ENCODE data around the gene SMC4. TPM values are rescaled to one million over a fixed set of nuclear protein-coding genes. Genes with fewer than 3 reads are reported as not detected.

SMC4 gene
- total and polyA plus RNA-seq, 7 experiments from 2014 or later = 30.1 to 185 (median 43.6) TPM

DNA sequence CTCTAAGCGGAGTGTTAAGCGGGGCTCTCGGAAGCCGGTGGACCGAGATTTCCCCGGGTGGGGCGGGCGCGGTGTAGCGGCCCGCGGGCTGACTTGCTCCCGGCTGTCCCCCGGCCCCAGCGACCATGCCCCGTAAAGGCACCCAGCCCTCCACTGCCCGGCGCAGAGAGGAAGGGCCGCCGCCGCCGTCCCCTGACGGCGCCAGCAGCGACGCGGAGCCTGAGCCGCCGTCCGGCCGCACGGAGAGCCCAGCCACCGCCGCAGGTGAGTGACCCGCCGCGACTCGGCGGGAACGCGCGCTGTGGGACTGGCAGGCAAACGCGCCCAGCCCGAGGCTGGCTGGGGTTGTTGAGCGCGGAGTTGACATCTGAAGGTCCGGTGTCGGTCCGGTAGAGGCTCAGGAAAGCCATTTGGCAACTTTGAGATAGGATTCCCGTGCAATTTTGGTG is 1.3 kb downstream of the SMC4 start:
- Histone ChIP-seq H3K4me1 (ENCODE audit: control insufficient read depth in 2 of 2, insufficient read depth in 2 of 2, low read length in 2 of 2) (peaks cover 11 to 23% of the 10 kb centered on the region in 2 donors), H3K27me3 (ENCODE audit: control insufficient read depth in 2 of 2, insufficient read depth in 2 of 2, low read length in 2 of 2) (peaks cover 0 to 4% of the 10 kb centered on the region in 2 donors), H3K36me3 (ENCODE audit: control insufficient read depth in 2 of 3, insufficient read depth in 3 of 3, low read length in 3 of 3) (peaks cover 0 to 7% (median 0%) of the 10 kb centered on the region in 3 experiments), H3K4me3 (ENCODE audit: low read length) (peak overlapping the region; percentile 86), H3K27ac (ENCODE audit: low read depth, low read length) (peak overlapping the region; percentile 88), H3K9me3 (ENCODE audit: control insufficient read depth in 2 of 3, low read length in 3 of 3) (no peaks in the 10 kb centered on the region)
- Mint-ChIP-seq H3K4me3 (peak overlapping the region; percentile 86 to 99 (median 98)), H3K27me3 (peaks cover 5 to 19% (median 9%) of the 10 kb centered on the region in 5 donors), H3K9me3 (peaks cover 0 to 11% (median 0%) of the 10 kb centered on the region in 11 donors), H3K36me3 (peaks cover 0 to 28% (median 11%) of the 10 kb centered on the region in 5 donors), H3K27ac (peak overlapping the region; percentile 4 to 100 (median 80)), H3K4me1 (peaks cover 24 to 62% (median 56%) of the 10 kb centered on the region in 7 donors)
- intact Hi-C loops (cut with micrococcal nuclease) = loop anchor here in 1 of 2 donors (1.0 kb wide), 1 partner anchor 11 kb away; no protein-coding TSS in a partner anchor
- CTCF ChIA-PET = no interaction called here
- ATAC-seq (no peak), DNase-seq (peak in 7 of 9 donors; percentile 3 to 51 (median 17))
- POLR2A ChIA-PET = interaction anchor here (1.0 to 1.1 kb wide), 2 partner anchors 15 to 30 kb away, joined by 3 to 5 read pairs; no protein-coding TSS in a partner anchor

DNA sequence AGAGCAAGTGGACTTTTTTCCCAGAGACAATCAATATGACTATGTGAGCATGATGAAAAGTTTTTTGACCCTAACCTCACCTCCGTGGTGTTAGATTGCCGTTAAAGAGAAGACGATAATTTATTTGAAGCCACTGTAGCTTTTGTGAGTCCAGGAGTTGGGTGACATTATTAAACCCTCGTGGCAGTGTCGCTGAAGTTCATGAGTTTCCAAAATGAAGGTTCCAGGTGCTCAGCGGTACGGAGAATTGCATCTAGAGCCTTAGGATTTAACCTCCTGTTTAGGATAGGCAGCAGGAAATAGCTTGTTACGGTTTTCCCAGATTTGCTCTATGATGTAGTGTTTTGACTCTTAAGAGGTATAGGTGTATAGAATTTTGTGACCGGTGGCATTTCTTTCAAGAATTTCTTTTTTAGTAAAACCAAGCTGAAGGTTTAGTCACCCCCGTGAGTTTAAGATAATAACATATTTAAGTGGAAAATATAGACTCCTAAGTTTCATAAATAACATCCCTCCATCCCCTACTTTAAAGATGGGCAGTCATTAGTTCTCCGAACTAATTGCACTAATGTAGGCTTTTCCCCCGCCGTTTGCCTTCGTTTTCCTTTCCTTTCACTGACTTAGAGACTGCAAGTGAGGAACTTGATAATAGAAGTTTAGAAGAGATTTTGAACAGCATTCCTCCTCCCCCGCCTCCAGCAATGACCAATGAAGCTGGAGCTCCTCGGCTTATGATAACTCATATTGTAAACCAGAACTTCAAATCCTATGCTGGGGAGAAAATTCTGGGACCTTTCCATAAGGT is 2.0 kb downstream of the SMC4 start:
- CTCF ChIA-PET = no interaction called here
- Mint-ChIP-seq H3K4me3 (peak overlapping the region; percentile 79 to 99 (median 92)), H3K9me3 (peaks cover 0 to 11% (median 0%) of the 10 kb centered on the region in 11 donors), H3K27me3 (peaks cover 5 to 19% (median 9%) of the 10 kb centered on the region in 5 donors), H3K36me3 (peaks cover 0 to 28% (median 11%) of the 10 kb centered on the region in 5 donors), H3K4me1 (peaks cover 24 to 62% (median 56%) of the 10 kb centered on the region in 7 donors), H3K27ac (peak overlapping the region in 8 of 9 donors; percentile 4 to 95 (median 65))
- ATAC-seq (no peak), DNase-seq (peak in 4 of 9 donors; percentile 6 to 19 (median 15))
- intact Hi-C loops (cut with micrococcal nuclease) = loop anchor here in 1 of 2 donors (1.0 kb wide), 1 partner anchor 10 kb away; no protein-coding TSS in a partner anchor
- POLR2A ChIA-PET = no interaction called here
- Histone ChIP-seq H3K27me3 (ENCODE audit: control insufficient read depth in 2 of 2, insufficient read depth in 2 of 2, low read length in 2 of 2) (peaks cover 0 to 4% of the 10 kb centered on the region in 2 donors), H3K4me3 (ENCODE audit: low read length) (peak overlapping the region; percentile 86), H3K9me3 (ENCODE audit: control insufficient read depth in 2 of 3, low read length in 3 of 3) (no peaks in the 10 kb centered on the region), H3K4me1 (ENCODE audit: control insufficient read depth in 2 of 2, insufficient read depth in 2 of 2, low read length in 2 of 2) (peaks cover 11 to 23% of the 10 kb centered on the region in 2 donors), H3K36me3 (ENCODE audit: control insufficient read depth in 2 of 3, insufficient read depth in 3 of 3, low read length in 3 of 3) (peaks cover 0 to 7% (median 0%) of the 10 kb centered on the region in 3 experiments), H3K27ac (ENCODE audit: low read depth, low read length) (peak overlapping the region; percentile 88)

DNA sequence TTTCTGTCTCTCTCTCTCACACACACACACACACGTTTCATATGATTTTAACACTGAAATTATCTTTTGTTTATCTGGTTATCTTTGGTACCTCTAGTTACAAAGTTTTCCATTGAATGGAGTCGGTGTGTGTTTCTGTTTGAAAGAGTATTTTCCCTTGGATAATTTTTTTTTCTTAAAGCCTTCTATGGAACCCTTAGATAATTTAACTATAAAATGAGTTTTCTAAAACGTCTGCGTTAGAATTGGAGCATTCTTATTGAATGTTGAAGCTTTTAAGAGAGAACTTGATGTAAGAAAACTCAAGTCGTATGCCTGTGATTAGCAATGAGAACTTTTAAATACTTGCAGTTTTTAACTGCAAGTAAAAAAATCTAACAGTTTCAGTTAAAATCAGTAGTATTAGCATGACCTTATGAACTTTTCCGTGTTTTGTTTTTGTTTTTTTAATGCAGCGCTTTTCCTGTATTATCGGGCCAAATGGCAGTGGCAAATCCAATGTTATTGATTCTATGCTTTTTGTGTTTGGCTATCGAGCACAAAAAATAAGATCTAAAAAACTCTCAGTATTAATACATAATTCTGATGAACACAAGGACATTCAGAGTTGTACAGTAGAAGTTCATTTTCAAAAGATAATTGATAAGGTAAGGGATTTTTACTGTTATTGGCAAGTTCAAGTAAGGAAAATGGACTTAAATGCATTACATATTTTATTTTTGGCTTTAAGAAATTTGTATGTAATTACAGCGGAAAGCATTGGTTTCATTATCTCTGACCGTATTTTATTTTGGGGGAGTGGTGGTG is 3.0 kb downstream of the SMC4 start:
- ChIA-PET POLR2A (interaction anchor here (0.7 kb wide), 1 partner anchor 1601 kb away, joined by 3 read pairs; no protein-coding TSS in a partner anchor), CTCF (no interaction called here)
- peaks cover 0 to 4% of the 10 kb centered on the region in 2 donors for H3K27me3 ChIP-seq (ENCODE audit: control insufficient read depth in 2 of 2, insufficient read depth in 2 of 2, low read length in 2 of 2)
- DNase-seq (no peak), ATAC-seq (no peak)
- Mint-ChIP-seq H3K27ac (peak overlapping the region in 5 of 9 donors; percentile 35 to 70 (median 46)), H3K36me3 (peaks cover 0 to 28% (median 11%) of the 10 kb centered on the region in 5 donors), H3K4me3 (peak overlapping the region; percentile 16 to 99 (median 85)), H3K9me3 (peaks cover 0 to 11% (median 0%) of the 10 kb centered on the region in 11 donors), H3K27me3 (peaks cover 5 to 19% (median 9%) of the 10 kb centered on the region in 5 donors), H3K4me1 (peaks cover 24 to 57% (median 50%) of the 10 kb centered on the region in 7 donors)
- H3K4me1 ChIP-seq (ENCODE audit: control insufficient read depth in 2 of 2, insufficient read depth in 2 of 2, low read length in 2 of 2) = peaks cover 11 to 23% of the 10 kb centered on the region in 2 donors
- peak overlapping the region; percentile 86 for H3K4me3 ChIP-seq (ENCODE audit: low read length)
- H3K9me3 ChIP-seq (ENCODE audit: control insufficient read depth in 2 of 3, low read length in 3 of 3) = no peaks in the 10 kb centered on the region
- H3K27ac ChIP-seq (ENCODE audit: low read depth, low read length) = no peak overlapping the region
- H3K36me3 ChIP-seq (ENCODE audit: control insufficient read depth in 2 of 3, insufficient read depth in 3 of 3, low read length in 3 of 3) = peaks cover 0 to 7% (median 0%) of the 10 kb centered on the region in 3 experiments
- intact Hi-C loops (cut with micrococcal nuclease) = no loop called here

DNA sequence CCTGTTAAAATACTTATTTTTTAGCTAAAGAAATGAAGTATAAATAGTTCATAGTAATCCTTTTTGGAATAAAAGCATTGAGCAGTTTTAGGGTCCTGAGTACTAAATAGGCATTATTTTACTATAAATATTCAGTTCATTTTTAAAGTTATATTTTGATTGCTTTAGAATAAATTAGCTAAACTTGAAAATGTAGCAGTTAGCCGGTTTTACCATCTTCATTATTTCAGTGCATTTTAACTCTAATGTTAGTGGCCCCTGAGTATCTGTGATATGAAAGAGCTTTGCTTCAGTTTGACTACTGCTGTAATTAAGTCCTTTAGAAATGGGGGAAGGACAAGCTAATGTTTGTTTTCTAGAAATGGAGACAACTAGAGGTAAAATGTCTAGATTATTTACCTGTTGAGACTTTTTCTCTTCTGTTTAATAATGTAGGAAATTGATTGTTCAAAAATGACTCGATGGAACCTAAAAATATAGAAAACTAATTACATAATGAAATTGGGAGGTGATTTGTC is 3.6 kb downstream of the SMC4 start:
- H3K36me3 ChIP-seq (ENCODE audit: control insufficient read depth in 2 of 3, insufficient read depth in 3 of 3, low read length in 3 of 3) = peaks cover 0 to 7% (median 0%) of the 10 kb centered on the region in 3 experiments
- ChIA-PET POLR2A (no interaction called here), CTCF (no interaction called here)
- Mint-ChIP-seq H3K4me1 (peaks cover 24 to 57% (median 48%) of the 10 kb centered on the region in 7 donors), H3K27me3 (peaks cover 5 to 19% (median 9%) of the 10 kb centered on the region in 5 donors), H3K4me3 (peak overlapping the region in 8 of 10 donors; percentile 72 to 99 (median 90)), H3K27ac (peak overlapping the region in 2 of 9 donors; percentile 21 to 84), H3K36me3 (peaks cover 0 to 30% (median 11%) of the 10 kb centered on the region in 5 donors), H3K9me3 (peaks cover 0 to 11% (median 0%) of the 10 kb centered on the region in 11 donors)
- intact Hi-C loops (cut with micrococcal nuclease) = no loop called here
- H3K27me3 ChIP-seq (ENCODE audit: control insufficient read depth in 2 of 2, insufficient read depth in 2 of 2, low read length in 2 of 2) = peaks cover 0 to 4% of the 10 kb centered on the region in 2 donors
- DNase-seq = no peak
- H3K27ac ChIP-seq (ENCODE audit: low read depth, low read length) = no peak overlapping the region
- no peak for ATAC-seq
- H3K9me3 ChIP-seq (ENCODE audit: control insufficient read depth in 2 of 3, low read length in 3 of 3) = no peaks in the 10 kb centered on the region
- H3K4me1 ChIP-seq (ENCODE audit: control insufficient read depth in 2 of 2, insufficient read depth in 2 of 2, low read length in 2 of 2) = peaks cover 9 to 17% of the 10 kb centered on the region in 2 donors
- H3K4me3 ChIP-seq (ENCODE audit: low read length) = no peak overlapping the region

DNA sequence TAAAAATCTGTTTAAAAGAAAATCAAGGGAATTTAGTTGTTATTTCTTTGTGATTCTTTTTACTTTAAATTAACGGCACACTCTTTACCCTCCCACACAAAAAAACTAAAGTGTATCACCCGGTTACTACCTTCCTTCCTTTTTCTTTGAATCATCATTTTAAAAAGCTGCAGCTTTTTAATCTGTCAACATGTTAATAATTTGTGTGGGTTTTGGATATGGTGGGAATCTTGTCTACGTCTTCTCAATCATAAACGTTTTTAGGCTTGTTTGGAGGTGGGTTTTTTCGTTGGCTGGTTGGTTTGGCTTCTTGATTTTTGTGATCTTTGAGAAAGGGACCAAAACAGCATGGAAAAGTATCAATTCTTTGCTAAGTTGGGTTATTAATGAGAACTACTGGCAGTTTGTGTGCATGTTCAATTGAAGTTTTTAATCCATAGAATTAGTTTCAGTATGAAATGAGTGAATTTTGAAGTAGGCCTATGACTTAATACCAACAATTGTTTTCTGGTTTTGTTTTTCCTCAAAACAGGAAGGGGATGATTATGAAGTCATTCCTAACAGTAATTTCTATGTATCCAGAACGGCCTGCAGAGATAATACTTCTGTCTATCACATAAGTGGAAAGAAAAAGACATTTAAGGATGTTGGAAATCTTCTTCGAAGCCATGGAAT is 4.5 kb downstream of the SMC4 start:
- ChIA-PET CTCF (no interaction called here), POLR2A (interaction anchor here (1.1 kb wide), 1 partner anchor 162 kb away, joined by 3 read pairs; no protein-coding TSS in a partner anchor)
- peaks cover 4 to 33% (median 10%) of the 10 kb centered on the region in 5 donors for H3K36me3 Mint-ChIP-seq
- ATAC-seq (no peak), DNase-seq (no peak)
- H3K9me3 Mint-ChIP-seq = peaks cover 0 to 11% (median 0%) of the 10 kb centered on the region in 11 donors
- Histone ChIP-seq H3K36me3 (ENCODE audit: control insufficient read depth in 2 of 3, insufficient read depth in 3 of 3, low read length in 3 of 3) (peaks cover 0 to 7% (median 0%) of the 10 kb centered on the region in 3 experiments), H3K4me3 (ENCODE audit: low read length) (peak overlapping the region; percentile 30), H3K27me3 (ENCODE audit: control insufficient read depth in 2 of 2, insufficient read depth in 2 of 2, low read length in 2 of 2) (peaks cover 0 to 4% of the 10 kb centered on the region in 2 donors), H3K9me3 (ENCODE audit: control insufficient read depth in 2 of 3, low read length in 3 of 3) (no peaks in the 10 kb centered on the region), H3K4me1 (ENCODE audit: control insufficient read depth in 2 of 2, insufficient read depth in 2 of 2, low read length in 2 of 2) (peaks cover 4 to 12% of the 10 kb centered on the region in 2 donors), H3K27ac (ENCODE audit: low read depth, low read length) (no peak overlapping the region)
- H3K4me3 Mint-ChIP-seq = peak overlapping the region in 8 of 10 donors; percentile 25 to 96 (median 60)
- H3K27me3 Mint-ChIP-seq = peaks cover 5 to 19% (median 9%) of the 10 kb centered on the region in 5 donors
- H3K27ac Mint-ChIP-seq = peak overlapping the region in 5 of 9 donors; percentile 0 to 87 (median 22)
- intact Hi-C loops (cut with micrococcal nuclease) = no loop called here
- peaks cover 17 to 58% (median 42%) of the 10 kb centered on the region in 7 donors for H3K4me1 Mint-ChIP-seq
